ENCODE data around the gene PAX1. TPM values are rescaled to one million over a fixed set of nuclear protein-coding genes. Genes with fewer than 3 reads are reported as not detected.

Gene PAX1
- total and polyA plus RNA-seq, 2 of the 8 experiments (the other 6 are each of a cell fraction or from before 2014, with no cell fraction given): not detected

DNA sequence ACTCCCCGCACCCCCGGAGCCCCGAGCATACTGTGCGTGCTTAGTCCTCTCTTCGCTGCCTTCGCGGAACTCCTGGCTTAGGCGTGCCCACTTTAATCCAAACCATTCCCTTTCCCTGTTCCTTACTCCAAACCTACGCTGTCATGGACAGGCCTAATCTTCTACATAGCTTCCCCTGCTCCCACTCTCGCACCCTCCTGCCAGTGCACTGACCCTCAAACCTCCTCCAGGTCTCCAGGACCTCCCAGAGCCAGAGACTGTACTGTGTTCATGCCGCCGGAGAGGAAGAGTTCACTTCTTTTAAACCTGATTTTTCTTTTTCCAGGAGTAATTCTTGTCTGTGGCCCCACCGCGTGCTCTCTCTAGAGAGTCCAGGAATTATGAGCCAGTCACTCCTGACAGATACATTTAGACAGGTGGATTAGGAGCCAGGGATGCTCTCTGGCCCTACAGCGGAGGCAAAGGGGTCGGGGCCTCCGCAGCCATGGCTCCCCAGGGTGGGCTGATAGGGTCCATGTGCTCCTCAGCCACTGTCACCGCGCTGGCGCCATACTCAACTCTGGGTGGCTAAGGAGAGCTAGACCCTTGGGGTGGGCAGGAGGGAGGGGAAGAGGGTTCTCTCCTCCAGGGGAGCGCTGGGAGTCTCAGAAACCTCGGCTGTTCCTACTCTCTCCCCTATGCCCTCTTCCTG, 1.6 kb upstream of the PAX1 start:
- Histone ChIP-seq H3K14ac (ENCODE audit: insufficient read length) (no peak overlapping the region), H3K56ac (replicated peaks; ENCODE audit: insufficient read length, low read depth, low read length) (no peak overlapping the region), H3K27me3 (replicated peaks in 1 of 4; ENCODE audit: control insufficient read depth in 3 of 4, extremely low read depth in 1 of 4, insufficient read depth in 3 of 4, low read length in 3 of 4) (peaks cover 96 to 100% (median 99%) of the 10 kb centered on the region in 4 experiments), H4K8ac (ENCODE audit: extremely low read depth, insufficient read depth, low read length) (no peak overlapping the region), H2BK20ac (ENCODE audit: low read length) (no peak overlapping the region), H3K4me3 (ENCODE audit: extremely low read depth in 1 of 4, insufficient read depth in 2 of 4, low read depth in 3 of 4, low read length in 4 of 4) (peak overlapping the region in 1 of 4 experiments; percentile 52; a peak in 1 of 8 replicates), H3K23me2 (ENCODE audit: low read depth, low read length) (peaks cover 4% of the 10 kb centered on the region), H2AFZ (ENCODE audit: low read length) (no peak overlapping the region), H3K4me1 (replicated peaks in 1 of 4; ENCODE audit: control insufficient read depth in 3 of 4, insufficient read depth in 4 of 4, low read length in 3 of 4) (peaks cover 0 to 27% (median 17%) of the 10 kb centered on the region in 4 experiments; a peak in 6 of 7 replicates), H2AK5ac (ENCODE audit: low read depth, low read length) (peak overlapping the region; percentile 84; the same call in 1 of the 2 replicates), H4K20me1 (replicated peaks in 1 of 2; ENCODE audit: control insufficient read depth in 1 of 2, insufficient read depth in 2 of 2, low read length in 2 of 2) (peaks cover 32 to 60% of the 10 kb centered on the region in 2 experiments), H4K5ac (ENCODE audit: insufficient read length, low read depth, low read length) (no peak overlapping the region), H3K36me3 (ENCODE audit: control insufficient read depth in 2 of 4, insufficient read depth in 4 of 4, low read length in 3 of 4) (peaks cover 0 to 8% (median 0%) of the 10 kb centered on the region in 4 experiments; a peak in 1 of 8 replicates), H2BK15ac (ENCODE audit: low read length) (peak overlapping the region; percentile 53; the same call in 1 of the 2 replicates), H3K9ac (replicated peaks in 1 of 4; ENCODE audit: extremely low read depth in 1 of 4, low read depth in 3 of 4, low read length in 3 of 4) (no peak overlapping the region), H3K79me1 (ENCODE audit: low read depth, low read length) (no peaks in the 10 kb centered on the region), H3K23ac (ENCODE audit: insufficient read length) (no peak overlapping the region), H3K9me3 (ENCODE audit: insufficient read depth in 2 of 2, low read depth in 1 of 2, low read length in 1 of 2) (no peaks in the 10 kb centered on the region; a peak in 1 of 4 replicates), H4K91ac (replicated peaks; ENCODE audit: insufficient read length, low read length) (no peak overlapping the region), H3K4ac (replicated peaks; ENCODE audit: insufficient read length, low read depth, low read length) (no peak overlapping the region), H3K27ac (ENCODE audit: low read depth, low read length) (no peak overlapping the region), H2BK120ac (replicated peaks; ENCODE audit: low read depth, low read length) (no peak overlapping the region), H2BK12ac (ENCODE audit: low read depth, low read length) (peak overlapping the region; percentile 96; the same call in 1 of the 2 replicates), H3K4me2 (ENCODE audit: insufficient read depth in 1 of 2, low read depth in 2 of 2, low read length in 2 of 2) (peak overlapping the region; percentile 56 to 80; a peak in 1 of 4 replicates), H3K79me2 (ENCODE audit: control insufficient read depth in 1 of 2, insufficient read depth in 2 of 2, low read length in 2 of 2) (no peaks in the 10 kb centered on the region), H3K18ac (ENCODE audit: extremely low read depth, low read length) (no peak overlapping the region), H2BK5ac (ENCODE audit: low read depth, low read length) (no peak overlapping the region)
- 8% methylated on average over 17 of the region's 22 CpGs; no CpG with 5 or more reads in 1 of the 2 experiments for WGBS, 2 experiments (ENCODE audit: extremely low coverage in 1 of 2, insufficient coverage in 1 of 2, insufficient read length in 1 of 2, insufficient replicate concordance in 2 of 2, low coverage in 1 of 2, low lambda C conversion rate in 2 of 2, missing lambda C conversion rate in 1 of 2)
- ChIA-PET CTCF (ENCODE audit: partially characterized antibody) (interaction anchor here (0.6 to 4.1 kb wide), 29 partner anchors 9 to 953 kb away, joined by 3 to 58 read pairs (median 5); no protein-coding TSS in a partner anchor), POLR2A (ENCODE audit: partially characterized antibody) (interaction anchor here (1.3 to 1.4 kb wide), 2 partner anchors 10 to 12 kb away, joined by 4 to 8 read pairs; no protein-coding TSS in a partner anchor)
- DNase-seq (ENCODE audit: low read depth in 1 of 2, low spot score in 2 of 2) (no peak), FAIRE-seq (no peak)
- TF ChIP-seq RNF2 (IDR thresholded peaks at IDR 0.05; ENCODE audit: borderline replicate concordance, low read depth, low read length, missing control alignments, poor library complexity, severe bottlenecking) (peak; percentile 44), TCF12 (IDR thresholded peaks at IDR 0.05; ENCODE audit: low read depth, low read length) (no peak), CTBP2 (IDR thresholded peaks at IDR 0.05; ENCODE audit: borderline replicate concordance, insufficient read depth, insufficient read length, low read length) (no peak), CTCF (IDR thresholded peaks at IDR 0.05; ENCODE audit: control extremely low read depth in 1 of 3, insufficient read depth in 1 of 3, low read depth in 1 of 3, low read length in 3 of 3) (no peak), EZH2 (IDR thresholded peaks at IDR 0.05; ENCODE audit: low read depth, low read length, severe bottlenecking) (peak; percentile 3)
